GM12872 (cell line): ENCODE results near the gene PTH1R.

Experiments used
- TF ChIP-seq, protein P1 (sequence below): IDR thresholded peaks from 3 replicates; pipeline ENCODE4 v1.5.1; 2011; ENCODE audit warnings: low read depth, mild to moderate bottlenecking, low read length, moderate library complexity; ENCODE audit not compliant: insufficient read depth

Gene PTH1R

DNA sequence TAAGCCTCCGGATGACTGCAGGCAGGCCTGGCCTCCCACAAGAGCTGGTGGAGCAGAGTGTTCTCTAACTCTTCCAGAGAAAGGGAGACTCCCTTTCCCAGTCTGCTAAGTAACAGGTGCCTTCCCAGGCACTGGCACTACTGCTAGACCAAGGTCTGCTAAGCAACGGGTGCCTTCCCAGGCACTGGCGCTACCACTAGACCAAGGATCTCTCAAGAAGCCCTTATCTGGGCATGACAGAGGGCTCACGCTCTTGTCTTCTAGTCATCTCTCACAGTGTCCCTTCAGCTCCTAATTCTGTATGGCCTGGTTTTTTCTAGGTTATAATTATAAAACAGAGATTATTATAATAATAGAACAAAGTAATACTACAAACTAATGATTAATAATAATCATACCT lies 42.0 kb upstream of the PTH1R start:
- TF ChIP-seq, protein P1, sequence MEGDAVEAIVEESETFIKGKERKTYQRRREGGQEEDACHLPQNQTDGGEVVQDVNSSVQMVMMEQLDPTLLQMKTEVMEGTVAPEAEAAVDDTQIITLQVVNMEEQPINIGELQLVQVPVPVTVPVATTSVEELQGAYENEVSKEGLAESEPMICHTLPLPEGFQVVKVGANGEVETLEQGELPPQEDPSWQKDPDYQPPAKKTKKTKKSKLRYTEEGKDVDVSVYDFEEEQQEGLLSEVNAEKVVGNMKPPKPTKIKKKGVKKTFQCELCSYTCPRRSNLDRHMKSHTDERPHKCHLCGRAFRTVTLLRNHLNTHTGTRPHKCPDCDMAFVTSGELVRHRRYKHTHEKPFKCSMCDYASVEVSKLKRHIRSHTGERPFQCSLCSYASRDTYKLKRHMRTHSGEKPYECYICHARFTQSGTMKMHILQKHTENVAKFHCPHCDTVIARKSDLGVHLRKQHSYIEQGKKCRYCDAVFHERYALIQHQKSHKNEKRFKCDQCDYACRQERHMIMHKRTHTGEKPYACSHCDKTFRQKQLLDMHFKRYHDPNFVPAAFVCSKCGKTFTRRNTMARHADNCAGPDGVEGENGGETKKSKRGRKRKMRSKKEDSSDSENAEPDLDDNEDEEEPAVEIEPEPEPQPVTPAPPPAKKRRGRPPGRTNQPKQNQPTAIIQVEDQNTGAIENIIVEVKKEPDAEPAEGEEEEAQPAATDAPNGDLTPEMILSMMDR, result no peak

DNA sequence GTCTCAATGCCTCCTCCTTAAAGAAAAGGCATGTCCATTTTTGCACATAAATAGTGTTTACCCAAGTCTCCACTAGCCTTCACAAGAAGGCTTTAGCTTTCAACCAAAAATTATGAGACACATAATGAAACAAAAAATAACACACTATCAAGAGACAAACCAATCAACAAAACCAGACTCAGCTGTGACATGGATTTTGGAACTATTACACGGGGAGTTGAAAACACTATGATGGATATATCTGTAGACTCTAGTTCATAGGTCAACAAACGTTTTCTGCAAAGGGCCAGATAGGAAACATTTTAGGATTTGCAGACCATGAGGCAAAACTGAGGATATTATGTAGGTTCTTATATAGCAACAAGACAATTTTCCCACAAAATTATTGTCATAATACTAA lies 39.2 kb upstream of the PTH1R start:
- TF ChIP-seq, protein P1, result no peak

DNA sequence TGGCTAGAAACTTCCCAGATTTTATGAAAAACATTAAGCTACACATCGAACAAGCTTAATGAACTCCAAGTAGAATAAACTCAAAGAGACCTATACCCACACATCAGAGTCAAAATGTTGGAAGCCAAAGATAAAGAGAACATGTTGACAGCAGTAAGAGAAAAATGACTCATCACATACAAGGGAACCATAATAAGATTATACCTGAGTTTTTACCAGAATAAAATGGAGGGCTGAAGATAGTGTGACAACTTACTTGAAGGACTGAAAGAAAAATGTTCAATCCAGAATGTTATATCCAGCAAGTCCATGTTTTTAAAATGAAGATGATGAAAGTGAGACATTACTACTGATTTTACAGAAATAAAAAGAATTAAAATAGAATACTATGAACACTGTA lies 37.0 kb upstream of the PTH1R start:
- TF ChIP-seq, protein P1, result no peak

DNA sequence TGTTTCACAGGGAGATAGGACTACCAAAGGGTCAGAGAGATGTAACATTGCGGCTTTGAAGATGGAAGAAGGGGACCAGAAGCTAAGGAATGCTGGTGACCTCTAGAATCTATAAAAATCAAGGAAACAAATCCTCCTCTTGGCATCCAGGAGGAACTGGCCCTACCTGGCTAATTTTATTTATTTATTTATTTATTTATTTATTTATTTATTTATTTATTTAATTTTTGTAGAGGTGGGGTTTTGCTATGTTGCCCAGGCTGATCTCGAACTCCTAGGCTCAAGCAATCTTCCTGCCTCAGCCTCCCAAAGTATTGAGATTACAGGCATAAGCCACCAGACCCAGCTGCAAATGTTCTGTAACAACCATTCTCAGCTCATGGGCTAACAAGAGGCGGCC lies 34.0 kb upstream of the PTH1R start:
- TF ChIP-seq, protein P1, result no peak

DNA sequence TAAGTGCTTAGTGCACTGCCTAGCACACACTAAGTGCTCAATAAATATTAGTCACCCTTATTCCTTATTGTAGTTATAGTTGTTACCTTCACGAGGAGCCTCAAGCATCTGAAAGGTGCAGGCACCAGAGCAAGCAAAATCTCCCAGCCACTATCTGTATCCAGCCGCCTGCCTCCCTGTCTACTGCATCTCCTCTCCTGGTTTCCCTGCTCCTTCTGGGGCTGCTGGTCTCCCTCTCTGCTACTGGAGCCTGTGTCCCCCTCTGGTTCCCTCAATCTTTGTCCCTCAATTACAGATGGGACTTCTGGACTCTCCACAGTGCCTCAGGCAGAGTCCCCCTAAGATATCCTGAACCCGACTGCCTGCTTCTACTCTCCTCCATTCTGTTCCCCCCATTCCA lies 33.1 kb upstream of the PTH1R start:
- TF ChIP-seq, protein P1, result no peak

DNA sequence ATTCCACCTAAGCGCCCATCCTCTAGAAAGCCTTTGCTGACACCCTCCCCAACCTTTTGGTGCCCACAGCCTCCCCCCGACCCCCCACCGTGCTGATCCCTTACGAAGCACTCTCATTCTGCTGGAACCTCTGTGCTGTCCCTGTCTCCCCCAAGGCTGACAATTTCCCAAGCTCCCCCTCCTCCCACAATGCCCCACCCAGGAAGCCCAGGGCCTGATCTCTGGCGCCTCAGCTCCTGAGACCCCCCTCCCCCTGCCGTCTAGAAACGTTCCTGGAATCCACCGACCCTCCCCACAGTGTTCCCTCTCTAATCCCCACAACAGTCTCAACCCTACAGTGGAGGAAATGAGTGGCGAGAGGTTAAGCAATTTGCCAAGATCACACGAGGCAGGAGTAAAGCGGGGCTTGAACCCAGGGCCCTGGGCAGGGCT lies 32.6 kb upstream of the PTH1R start:
- TF ChIP-seq, protein P1, result no peak

DNA sequence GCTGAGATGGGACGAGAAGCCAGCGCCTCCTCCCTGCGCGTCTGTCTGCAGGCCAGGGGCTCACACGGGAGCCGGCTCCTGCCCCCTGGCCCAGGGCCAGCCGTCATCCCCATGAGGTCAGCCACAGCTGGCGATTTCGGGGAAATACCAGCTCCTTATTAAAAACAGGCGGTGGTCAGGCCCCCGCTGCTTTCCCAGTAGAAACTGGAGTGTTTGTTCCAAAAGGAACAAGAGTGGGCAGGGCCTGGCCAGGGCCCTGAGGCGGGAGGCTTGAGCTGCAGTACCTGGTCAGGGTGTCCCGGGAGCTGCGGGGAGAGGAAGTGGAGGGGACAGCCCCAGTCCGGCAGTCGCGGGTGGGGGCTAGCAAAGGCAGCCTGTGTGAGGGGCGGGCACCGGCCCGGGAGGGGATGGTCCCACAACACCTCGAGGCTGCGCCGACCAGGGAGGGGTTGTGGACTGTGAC lies 32.1 kb upstream of the PTH1R start:
- TF ChIP-seq, protein P1, result no peak
